ENCODE results near the gene OPCML.

Gene OPCML

GRCh38 chr11:133115099-133115498, 417.2 kb downstream of the OPCML start:
- no peak for DNase-seq

GRCh38 chr11:133107763-133108162, 424.5 kb downstream of the OPCML start:
- no peak for DNase-seq

GRCh38 chr11:133107136-133107535, 425.2 kb downstream of the OPCML start:
- DNase-seq, result no peak

GRCh38 chr11:133106417-133106816, 425.9 kb downstream of the OPCML start:
- DNase-seq, result no peak

GRCh38 chr11:133104009-133104744, 428.1 kb downstream of the OPCML start:
- no peak for DNase-seq

- no peak for DNase-seq
Observed at GRCh38 chr11:133096981-133097380, 435.3 kb downstream of the OPCML start.

- no peak for DNase-seq
Observed at GRCh38 chr11:133086518-133086917, 445.8 kb downstream of the OPCML start.

- DNase-seq, result peak; percentile 65 to 82
Observed at GRCh38 chr11:133082841-133083488, 449.3 kb downstream of the OPCML start.

GRCh38 chr11:133082453-133082781, 449.9 kb downstream of the OPCML start:
- peak; percentile 25 to 36 for DNase-seq

GRCh38 chr11:133081730-133082452, 450.4 kb downstream of the OPCML start:
- no peak for DNase-seq

GRCh38 chr11:133081020-133081419, 451.3 kb downstream of the OPCML start:
- no peak for DNase-seq

- DNase-seq, result peak; percentile 17 to 26
Observed at GRCh38 chr11:133078591-133079404, 453.5 kb downstream of the OPCML start.

- no peak for DNase-seq
Observed at GRCh38 chr11:133078012-133078411, 454.3 kb downstream of the OPCML start.

GRCh38 chr11:133075351-133075750, 456.9 kb downstream of the OPCML start:
- DNase-seq, result no peak

- DNase-seq, result no peak
Observed at GRCh38 chr11:133072858-133073582, 459.3 kb downstream of the OPCML start.

- DNase-seq, result no peak
Observed at GRCh38 chr11:133072378-133072777, 459.9 kb downstream of the OPCML start.

GRCh38 chr11:133070791-133071190, 461.5 kb downstream of the OPCML start:
- DNase-seq, result no peak

- DNase-seq, result no peak
Observed at GRCh38 chr11:133070021-133070713, 462.1 kb downstream of the OPCML start.

- DNase-seq, result no peak
Observed at GRCh38 chr11:133065847-133066485, 466.3 kb downstream of the OPCML start.

- no peak for DNase-seq
Observed at GRCh38 chr11:133064961-133065360, 467.3 kb downstream of the OPCML start.
